ENCODE data around the gene LGALS3BP.

LGALS3BP gene

GRCh38 chr17:79014158-79014758, 34.5 kb upstream of the LGALS3BP start:
- DNase-seq (ENCODE audit: low read depth in 2 of 2): no peak

- DNase-seq (ENCODE audit: low read depth in 2 of 2): no peak
These were observed 32.9 kb upstream of the LGALS3BP start for GRCh38 chr17:79012563-79013134.

GRCh38 chr17:79011451-79012147, 31.9 kb upstream of the LGALS3BP start:
- no peak for DNase-seq (ENCODE audit: low read depth in 2 of 2)

GRCh38 chr17:79010304-79010646, 30.6 kb upstream of the LGALS3BP start:
- no peak for DNase-seq (ENCODE audit: low read depth in 2 of 2)

DNA sequence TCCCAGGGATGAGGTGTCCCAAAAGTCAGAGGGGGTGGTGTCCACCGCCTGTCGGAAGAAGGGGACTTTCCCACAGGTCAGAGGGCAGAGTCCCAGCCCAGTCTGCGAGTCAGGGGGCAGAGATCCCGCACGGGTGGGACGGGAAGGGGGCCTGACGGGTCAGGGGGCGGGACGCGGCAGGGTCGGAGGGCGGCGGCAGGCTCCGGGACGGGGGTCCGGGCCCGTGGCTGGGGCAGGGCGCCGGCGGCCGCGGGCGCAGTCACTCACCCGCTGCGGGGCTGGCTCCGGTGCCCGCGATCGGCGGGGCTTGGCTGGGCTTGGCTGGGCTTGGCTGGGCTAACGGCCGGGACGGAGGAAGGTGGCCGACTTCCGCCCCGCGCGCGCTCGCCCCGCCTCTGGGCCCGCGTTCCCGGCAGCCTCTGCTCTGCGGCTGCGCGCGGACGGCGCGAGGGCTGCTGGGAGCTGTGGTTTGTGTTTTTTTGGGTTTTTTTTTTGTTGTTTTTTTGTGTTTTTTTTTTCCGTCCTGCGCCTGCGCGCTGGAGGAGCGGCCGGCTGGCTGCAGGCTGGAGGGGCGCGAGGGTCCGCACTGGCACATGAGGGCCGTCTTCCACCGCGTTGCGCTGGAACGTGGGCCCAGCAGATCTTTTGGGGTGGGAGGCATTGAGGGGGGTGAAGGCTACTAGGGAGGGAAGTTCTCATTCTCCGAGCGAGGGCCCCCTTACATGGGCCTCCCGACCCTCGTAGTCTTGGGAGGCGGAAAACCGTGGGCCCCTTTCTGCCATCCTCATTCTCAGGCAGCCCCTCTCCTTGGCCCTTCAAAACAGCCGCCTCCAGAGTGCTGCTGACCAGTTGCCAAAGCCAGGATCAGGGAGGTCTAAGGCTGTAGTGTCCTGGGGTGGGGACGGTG, 29.9 kb upstream of the LGALS3BP start, which contains the start of gene CANT1:
TSS of gene CANT1 (minus strand) at position 368 of the 907 bp plus-strand sequence. CDS start 12,142 bp downstream, outside the sequence.
- DNase-seq (ENCODE audit: low read depth in 2 of 2): peak; percentile 59 to 73

GRCh38 chr17:79008666-79009387, 29.1 kb upstream of the LGALS3BP start:
- DNase-seq (ENCODE audit: low read depth in 2 of 2): no peak

DNA sequence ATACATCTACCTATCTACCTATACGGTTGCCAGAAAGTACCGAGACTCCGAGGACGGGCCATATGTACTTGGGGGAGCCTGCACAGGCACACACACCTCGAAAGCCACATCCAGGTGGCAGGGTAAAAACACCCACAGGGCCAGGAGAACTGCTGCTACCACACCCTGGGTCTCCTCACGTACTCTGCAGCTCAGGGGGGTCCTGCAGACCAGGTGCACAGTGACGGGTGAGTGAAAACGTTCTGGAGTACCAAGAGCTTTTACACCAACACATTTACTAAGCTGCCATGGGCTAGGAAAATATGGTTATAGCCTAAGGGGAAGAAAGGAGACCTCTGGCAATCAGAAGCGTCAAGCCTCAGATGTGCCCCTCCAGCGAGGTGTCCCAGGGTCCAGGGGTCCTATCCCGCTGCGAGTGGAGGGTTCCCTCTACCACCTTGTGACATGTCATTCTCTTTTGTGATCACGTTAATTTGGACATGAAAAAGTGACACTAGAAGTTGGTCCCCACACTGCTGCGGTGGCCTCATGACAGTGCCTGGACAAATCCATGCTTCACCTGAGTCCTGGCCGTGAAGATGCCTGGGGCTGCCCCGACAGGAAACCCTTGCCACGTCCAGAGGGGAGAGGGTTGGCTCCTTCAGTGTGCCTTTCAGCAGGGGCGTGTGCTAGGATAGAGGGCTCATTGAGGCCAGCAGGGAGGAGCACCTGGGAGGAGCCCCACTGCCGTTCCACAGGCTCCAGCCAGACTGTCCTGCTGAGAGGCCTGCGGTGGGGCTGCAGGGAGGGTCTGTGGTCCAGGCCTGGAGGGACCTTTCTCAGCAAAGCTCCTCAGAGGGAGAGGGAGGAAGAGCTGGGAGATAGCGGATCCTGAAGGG, 28.0 kb upstream of the LGALS3BP start:
- DNase-seq (ENCODE audit: low read depth in 2 of 2): no peak

DNA sequence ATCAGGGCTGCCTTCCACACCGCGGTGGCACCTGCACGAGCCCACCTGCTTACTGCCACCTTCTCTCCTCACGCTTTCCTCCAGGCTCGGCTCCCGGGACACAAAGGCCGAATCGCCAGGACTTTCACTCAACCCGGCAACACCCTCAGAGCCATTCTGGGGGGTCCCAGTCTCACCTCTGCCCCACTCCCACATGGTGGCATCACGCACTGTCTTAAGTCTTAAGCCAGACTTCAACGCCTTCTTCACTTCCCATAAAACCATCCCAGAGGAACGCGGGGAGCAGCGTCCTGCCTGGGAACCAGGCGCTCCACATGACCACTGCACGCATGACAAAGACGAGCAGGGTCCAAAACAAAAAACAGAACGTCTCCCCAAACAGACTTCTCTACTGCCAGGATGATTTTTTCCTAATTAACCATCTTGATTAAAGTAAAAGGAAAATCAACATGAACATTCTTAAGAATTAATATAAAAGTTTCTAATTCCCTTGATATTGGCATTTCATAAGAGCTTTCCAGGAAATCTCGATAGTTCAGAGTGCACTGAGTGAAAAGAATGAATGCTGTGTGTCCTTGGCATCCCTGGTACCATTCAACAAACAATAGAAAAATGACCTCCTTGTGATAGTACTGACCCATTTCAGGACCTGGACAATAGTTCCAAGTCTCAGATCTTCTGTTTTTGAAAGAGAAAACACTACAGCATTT, 27.2 kb upstream of the LGALS3BP start:
- DNase-seq (ENCODE audit: low read depth in 2 of 2): no peak

- no peak for DNase-seq (ENCODE audit: low read depth in 2 of 2)
These were observed 26.3 kb upstream of the LGALS3BP start for GRCh38 chr17:79006046-79006445.

DNA sequence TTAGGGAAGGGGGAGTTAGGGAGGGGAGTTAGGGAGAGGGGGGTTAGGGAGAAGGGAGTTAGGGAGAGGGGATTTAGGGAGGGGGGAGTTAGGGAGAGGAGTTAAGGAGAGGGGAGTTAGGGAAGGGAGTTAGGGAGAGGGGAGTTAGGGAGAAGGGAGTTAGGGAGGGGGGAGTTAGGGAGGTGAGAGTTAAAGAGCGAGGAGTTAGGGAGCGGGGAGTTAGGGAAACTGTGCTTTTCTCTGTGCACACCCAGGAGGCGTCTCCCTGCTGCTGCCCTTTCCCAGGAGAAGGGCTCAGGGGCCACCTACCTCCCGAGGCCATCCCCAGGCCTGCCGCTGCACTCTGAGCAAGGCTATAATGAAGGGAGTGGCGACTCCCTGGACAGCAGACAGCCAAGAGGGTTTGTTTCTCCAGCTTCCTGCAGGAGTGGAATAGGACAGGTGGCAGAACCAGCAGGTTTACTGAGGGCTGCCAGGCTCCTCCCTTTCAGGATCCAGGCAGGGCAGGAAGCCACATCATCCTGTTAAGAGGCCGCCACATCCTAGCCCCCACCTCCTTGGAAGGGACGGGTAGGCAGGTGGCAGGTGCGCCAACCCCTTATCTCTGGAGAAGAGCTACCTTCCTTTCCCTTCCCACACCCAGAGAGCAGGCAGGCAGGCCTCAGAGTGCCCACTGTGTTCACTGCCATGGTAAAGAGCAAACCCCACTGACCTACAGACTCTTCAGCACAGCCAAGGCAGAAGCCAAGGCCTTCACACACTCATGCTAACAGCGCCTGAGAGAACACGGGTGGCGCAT, 25.5 kb upstream of the LGALS3BP start:
- no peak for DNase-seq (ENCODE audit: low read depth in 2 of 2)

- DNase-seq (ENCODE audit: low read depth in 2 of 2): no peak
These were observed 24.1 kb upstream of the LGALS3BP start for GRCh38 chr17:79003661-79004411.

GRCh38 chr17:79002796-79003593, 23.3 kb upstream of the LGALS3BP start:
- no peak for DNase-seq (ENCODE audit: low read depth in 2 of 2)

DNA sequence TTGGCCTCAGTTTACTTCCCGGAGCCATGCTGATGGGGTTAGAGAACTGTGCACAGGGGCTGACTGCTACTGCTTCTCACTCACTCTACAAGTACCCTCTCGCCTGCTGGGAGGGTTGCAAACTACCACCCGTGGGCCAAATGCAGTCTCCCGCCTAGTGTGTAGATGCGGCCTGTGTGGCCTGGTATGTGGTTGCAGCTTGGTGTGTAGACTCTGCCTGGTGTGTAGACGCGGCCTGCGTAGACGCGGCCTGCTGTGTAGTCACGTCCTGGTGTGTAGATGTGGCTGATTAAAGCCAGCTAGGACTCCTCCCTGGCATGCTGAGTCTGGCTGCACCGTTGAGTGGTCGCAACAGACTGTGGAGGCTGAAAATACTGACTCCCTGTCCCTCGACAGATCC, 22.6 kb upstream of the LGALS3BP start:
- no peak for DNase-seq (ENCODE audit: low read depth in 2 of 2)

DNA sequence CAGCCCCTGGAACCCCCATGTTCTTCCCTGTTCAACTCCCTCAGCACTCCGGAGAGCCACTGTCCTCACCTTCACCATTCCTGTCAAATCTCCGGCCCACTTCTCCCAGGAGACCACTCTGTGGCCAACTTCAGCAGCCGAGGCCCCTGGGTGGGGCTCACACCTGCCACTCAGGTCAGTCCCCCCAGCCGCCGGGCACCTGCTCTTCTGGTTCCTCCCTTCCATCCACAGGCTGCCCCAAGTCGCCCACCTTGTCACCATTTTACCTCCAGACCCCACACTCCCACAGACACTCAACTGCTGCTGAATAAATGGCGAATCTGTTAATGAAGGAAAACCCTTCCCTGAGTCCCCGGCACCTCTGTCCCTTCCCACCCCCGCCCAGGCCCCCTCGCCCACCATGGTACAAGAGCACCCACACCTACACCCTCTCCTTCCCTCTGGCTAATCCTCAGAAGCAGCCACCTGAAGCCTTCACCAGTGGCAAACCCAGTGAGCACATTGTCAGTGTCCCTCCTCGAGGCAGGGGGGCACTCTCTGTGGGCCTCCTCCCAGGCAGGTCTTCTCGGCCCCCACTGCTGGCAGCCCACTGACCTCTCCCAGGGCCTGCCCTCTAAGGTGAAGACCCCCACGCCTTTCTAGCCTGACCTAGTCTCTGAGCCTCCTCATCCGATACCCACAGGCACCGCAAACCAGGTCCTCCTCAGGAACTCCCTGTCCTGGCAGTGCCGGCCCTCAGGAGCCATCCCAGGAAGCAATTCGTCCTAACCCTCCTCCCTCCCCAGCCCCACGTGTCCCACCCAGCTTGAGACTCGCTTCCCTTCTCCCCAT, 21.7 kb upstream of the LGALS3BP start:
- no peak for DNase-seq (ENCODE audit: low read depth in 2 of 2)

DNA sequence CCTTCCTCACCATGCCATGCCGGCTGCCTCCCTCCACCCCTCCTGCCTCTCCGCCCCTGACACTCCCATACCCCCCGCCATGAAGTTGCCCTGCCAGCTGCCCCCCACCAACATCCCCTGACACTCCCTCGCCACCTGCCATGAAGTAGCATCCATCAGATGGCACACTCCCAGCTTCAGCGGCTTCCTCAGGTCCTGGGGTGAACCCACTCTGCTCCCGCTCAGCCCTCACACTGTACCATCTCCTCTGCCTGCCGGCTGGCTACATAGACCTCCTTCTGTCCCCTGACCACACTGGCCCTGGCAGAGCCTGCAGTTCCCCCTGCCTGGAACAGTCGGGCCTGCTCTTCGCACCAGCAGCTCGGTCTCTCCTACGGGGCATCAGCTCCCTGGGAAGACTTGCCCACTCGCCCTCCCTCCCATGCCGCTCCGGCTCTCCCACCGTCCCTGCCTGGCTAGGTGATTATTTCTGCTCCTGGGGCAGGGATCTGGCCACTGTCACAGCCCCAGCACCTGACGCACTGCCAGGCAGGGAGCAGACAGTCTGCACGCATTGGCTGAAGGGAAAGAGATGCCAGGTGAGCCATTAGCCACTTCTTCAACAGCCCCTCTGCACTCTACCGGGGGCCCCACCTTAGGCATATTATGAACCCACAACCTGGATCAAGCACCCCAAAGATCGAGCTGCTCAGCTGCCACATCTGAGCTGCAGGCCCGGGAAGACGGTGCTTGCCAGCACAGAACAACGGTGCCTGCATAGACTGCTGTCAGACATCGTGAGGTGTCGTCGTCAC, 20.9 kb upstream of the LGALS3BP start:
- no peak for DNase-seq (ENCODE audit: low read depth in 2 of 2)

DNA sequence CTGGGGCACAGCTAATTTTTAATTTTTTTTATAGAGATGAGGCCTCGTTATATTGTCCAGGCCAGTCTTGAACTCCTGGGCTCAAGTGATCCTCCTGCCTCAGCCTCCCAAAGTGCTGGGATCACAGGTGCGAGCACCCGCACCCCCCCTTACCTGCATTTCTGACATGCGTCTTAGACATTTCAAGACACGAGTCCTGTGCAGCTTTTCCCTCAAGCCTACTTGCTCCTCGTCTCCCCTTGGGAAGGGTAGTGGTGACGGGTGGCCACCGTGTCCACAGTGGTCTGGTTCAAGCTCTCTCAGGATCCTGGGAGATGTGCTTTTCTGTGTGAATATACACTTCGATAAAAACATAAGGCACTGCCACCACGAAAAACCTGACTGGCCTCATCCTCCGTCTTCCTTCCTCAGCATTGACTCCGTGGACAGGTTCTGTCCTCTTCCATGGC, 20.2 kb upstream of the LGALS3BP start:
- DNase-seq (ENCODE audit: low read depth in 2 of 2): no peak
